HG03039 (cell line): ENCODE measurements around the gene OR2L5.

Experiments used
- ATAC-seq: cut with Tn5 transposase; IDR thresholded peaks from one replicate; pipeline ENCODE4 v1.9.1; 2021; ENCODE audit warnings: mild to moderate bottlenecking, moderate library complexity; ENCODE audit not compliant: unreplicated experiment

OR2L5 gene, protein sequence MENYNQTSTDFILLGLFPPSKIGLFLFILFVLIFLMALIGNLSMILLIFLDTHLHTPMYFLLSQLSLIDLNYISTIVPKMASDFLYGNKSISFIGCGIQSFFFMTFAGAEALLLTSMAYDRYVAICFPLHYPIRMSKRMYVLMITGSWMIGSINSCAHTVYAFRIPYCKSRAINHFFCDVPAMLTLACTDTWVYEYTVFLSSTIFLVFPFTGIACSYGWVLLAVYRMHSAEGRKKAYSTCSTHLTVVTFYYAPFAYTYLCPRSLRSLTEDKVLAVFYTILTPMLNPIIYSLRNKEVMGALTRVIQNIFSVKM

DNA sequence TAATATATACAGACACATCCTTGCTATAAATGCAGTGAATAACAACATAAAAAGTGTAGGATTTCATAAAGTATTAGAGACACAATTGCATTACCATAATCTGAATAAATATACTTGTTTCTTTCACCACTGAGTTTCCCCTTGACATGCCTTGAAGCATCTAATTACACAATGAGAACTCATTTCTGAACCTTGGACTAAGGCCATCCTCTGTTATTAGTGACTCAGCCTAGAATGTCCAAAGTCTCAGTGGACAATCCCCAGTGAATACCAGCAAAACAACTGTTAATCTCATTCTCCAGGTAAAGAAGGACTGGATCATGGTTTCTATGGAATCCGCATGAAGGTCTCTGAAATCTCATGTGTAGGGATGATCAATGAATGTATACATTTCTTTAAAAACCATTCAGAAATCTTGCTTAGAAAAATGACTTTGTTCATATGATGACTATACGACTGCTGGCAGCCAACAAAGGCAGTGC, at the start of gene OR2L5:
TSS of gene OR2L5 (plus strand) at position 432 of the 482 bp plus-strand sequence. CDS start 8,288 bp downstream, outside the sequence.
- ATAC-seq: no peak

DNA sequence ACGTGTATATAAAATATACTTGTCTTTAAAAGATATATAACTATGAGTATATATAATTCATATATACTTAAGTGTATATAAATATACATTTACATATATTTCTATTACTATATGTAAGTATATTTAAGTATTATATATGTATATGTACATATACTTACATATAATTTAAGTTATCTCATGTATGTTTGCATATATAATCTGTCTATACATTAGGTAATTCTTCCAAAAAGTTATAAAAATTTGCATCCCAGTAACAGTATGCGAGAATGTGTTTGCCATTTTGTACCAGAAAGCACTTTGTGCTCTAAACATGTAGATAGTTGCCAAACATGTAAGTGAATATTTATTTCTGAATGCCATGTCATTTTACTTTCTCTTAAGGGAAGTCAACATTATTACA, 48.5 kb upstream of the OR2L5 start, which contains the start of gene OR2AK2:
TSS of gene OR2AK2 (plus strand) at position 301 of the 400 bp plus-strand sequence. CDS start 144 bp downstream, outside the sequence.
- ATAC-seq: no peak

GRCh38 chr1:247966532-247967204, 46.8 kb upstream of the OR2L5 start:
- ATAC-seq: peak; percentile 69

DNA sequence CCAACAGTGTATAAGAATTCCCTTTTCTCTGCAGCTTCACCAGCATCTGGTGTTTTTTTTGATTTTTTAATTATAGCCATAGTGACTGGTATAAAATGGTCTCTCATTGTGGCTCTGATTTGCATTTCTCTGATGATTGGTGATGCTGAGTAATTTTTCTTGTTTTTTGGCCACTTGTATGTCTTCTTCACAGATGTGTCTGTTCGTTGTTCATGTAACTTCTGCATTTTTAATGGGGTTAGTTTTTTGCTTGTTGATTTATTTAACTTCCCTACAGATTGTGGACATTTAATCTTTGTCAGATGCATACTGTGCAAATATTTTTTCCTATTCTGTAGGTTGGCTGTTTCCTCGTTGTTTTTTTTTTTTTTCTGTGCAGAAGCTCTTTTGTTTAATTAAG, 20.5 kb upstream of the OR2L5 start:
- no peak for ATAC-seq

DNA sequence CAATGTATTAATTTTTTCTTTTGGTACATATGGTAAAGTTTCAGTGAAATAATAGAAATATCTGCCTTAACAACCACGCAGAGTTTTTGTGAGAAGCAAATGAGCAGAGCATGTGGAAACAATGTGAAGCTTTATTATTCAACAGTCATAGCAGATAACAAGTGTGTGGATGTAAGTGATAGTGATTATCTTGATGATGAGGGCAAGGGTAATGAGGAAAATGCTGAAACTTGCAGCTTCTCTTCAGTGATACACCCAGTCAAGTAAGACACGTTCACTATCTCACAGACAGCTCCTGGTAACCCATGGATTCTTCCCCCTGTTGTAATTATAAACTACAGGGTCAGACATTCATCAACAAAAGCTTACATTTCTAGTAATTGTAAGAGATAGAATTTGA, 14.6 kb upstream of the OR2L5 start:
- ATAC-seq: no peak

GRCh38 chr1:248000169-248000568, 13.3 kb upstream of the OR2L5 start:
- ATAC-seq: no peak

DNA sequence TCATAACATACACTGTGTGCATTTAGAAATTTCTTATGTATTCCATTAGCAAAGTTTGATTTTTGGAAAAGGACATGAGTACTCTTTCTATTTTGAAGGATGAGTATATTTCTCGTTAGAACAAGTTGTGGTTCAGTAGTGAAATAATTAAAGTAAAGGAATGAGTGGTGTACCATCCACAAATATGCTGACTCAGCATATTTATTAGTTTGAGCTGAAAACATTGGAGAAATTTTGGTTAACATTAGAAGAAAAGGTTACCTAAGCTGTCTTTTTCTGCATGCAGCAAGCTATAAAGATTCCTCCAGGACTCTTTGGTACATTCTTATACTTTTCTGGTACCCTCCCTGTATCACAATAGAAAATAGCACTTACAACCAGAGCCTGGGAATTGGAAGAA, 5.7 kb upstream of the OR2L5 start:
- no peak for ATAC-seq

DNA sequence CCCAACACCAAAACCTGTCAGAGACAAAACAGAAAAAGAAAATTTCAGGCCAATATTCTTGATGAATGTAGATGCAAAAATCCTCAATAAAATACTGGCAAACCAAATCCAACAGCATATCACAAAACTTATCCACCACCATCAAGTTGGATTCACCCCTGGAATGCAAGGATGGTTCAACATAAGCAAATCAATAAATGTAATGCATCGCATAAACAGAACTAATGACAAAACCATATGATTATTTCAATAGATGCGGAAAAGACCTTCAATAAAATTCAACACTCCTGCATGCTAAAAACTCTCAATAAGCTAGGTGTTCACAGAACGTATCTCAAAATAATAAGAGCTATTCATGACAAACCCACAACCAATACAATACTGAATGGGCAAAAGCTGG, 3.8 kb upstream of the OR2L5 start:
- no peak for ATAC-seq

GRCh38 chr1:248015803-248016202, 2.3 kb downstream of the OR2L5 start:
- ATAC-seq: no peak

DNA sequence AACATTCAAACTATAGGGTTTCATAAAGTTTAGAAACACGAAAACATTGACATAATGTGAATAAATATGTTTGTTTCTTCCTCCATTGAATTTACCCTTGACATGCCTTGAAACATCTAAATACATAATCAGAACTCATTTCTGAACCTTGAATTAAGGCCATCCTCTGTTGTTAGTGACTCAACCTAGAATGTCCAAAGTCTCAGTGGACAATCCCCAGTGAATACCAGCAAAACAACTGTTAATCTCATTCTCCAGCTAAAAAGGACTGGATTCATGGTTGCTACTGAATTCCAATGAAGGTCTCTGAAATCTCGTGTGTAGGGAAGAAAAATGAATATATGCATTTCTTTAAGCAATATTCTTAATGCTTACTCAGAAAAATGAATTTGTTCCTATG, 16.3 kb downstream of the OR2L5 start, which contains the start of gene OR2L2:
TSS of gene OR2L2 (plus strand) at position 301 of the 400 bp plus-strand sequence. CDS start 8,198 bp downstream, outside the sequence.
- no peak for ATAC-seq

- ATAC-seq: no peak
Observed at GRCh38 chr1:248045209-248045608, 31.7 kb downstream of the OR2L5 start.

DNA sequence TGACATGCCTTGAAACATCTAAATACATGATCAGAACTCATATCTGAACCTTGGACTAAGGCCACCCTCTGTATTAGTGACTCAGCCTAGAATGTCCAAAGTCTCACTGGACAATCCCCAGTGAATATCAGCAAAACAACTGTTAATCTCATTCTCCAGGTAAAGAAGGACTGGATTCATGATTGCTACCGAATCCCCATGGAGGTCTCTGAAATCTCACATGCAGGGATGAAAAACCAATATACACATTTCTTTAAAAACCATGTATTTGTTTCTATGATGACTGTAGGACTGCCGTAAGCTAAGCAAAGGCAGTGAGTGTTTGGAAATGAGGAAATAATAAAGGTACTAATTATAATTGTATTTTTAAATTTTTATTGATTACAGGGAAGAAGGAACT, 33.1 kb downstream of the OR2L5 start, which contains the start of gene OR2L3:
TSS of gene OR2L3 (plus strand) at position 301 of the 400 bp plus-strand sequence. CDS start 13,846 bp downstream, outside the sequence.
- no peak for ATAC-seq

- ATAC-seq: no peak
Observed at GRCh38 chr1:248047008-248047407, 33.5 kb downstream of the OR2L5 start.

GRCh38 chr1:248054671-248055070, 41.2 kb downstream of the OR2L5 start:
- no peak for ATAC-seq

GRCh38 chr1:248055261-248055660, 41.8 kb downstream of the OR2L5 start:
- no peak for ATAC-seq

GRCh38 chr1:248065071-248065470, 51.6 kb downstream of the OR2L5 start:
- no peak for ATAC-seq

DNA sequence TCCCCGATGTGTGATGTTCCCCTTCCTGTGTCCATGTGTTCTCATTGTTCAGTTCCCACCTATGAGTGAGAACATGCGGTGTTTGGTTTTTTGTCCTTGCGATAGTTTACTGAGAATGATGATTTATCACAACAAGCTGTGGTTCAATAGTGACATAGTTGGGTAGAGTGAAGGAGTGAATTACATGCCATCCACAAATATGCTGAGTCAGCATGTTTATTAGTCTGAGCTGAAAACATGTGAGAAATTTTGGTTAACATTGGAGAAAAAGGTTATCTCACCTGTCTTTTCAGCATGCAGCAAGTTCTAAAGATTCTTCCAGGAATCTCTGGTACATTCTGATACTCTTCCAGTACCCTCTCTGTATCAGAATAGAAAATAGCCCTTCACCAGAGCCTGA, 52.1 kb downstream of the OR2L5 start:
- no peak for ATAC-seq
